ENCODE measurements around the gene HOXB8.

Gene HOXB8

GRCh38 chr17:48608494-48608834 lies 6.6 kb downstream of the HOXB8 start:
- H3K9me3 ChIP-seq: no peaks in the 10 kb centered on the region
- no peaks in the 10 kb centered on the region for H3K36me3 ChIP-seq
- peaks cover 97% of the 10 kb centered on the region for H3K27me3 ChIP-seq
- DNase-seq: no peak
- no peak overlapping the region for H3K4me3 ChIP-seq (ENCODE audit: low read depth, low read length)
- H3K4me1 ChIP-seq: no peaks in the 10 kb centered on the region
- TF ChIP-seq CTCF (IDR thresholded peaks at IDR 0.05; ENCODE audit: low read depth, low read length): no peak

- H3K9me3 ChIP-seq: no peaks in the 10 kb centered on the region
- peaks cover 99% of the 10 kb centered on the region for H3K27me3 ChIP-seq
- no peak for TF ChIP-seq CTCF (IDR thresholded peaks at IDR 0.05; ENCODE audit: low read depth, low read length)
- DNase-seq: no peak
- no peaks in the 10 kb centered on the region for H3K4me1 ChIP-seq
- no peak overlapping the region for H3K4me3 ChIP-seq (ENCODE audit: low read depth, low read length)
- no peaks in the 10 kb centered on the region for H3K36me3 ChIP-seq
These were observed 8.0 kb downstream of the HOXB8 start for GRCh38 chr17:48606892-48607614.

DNA sequence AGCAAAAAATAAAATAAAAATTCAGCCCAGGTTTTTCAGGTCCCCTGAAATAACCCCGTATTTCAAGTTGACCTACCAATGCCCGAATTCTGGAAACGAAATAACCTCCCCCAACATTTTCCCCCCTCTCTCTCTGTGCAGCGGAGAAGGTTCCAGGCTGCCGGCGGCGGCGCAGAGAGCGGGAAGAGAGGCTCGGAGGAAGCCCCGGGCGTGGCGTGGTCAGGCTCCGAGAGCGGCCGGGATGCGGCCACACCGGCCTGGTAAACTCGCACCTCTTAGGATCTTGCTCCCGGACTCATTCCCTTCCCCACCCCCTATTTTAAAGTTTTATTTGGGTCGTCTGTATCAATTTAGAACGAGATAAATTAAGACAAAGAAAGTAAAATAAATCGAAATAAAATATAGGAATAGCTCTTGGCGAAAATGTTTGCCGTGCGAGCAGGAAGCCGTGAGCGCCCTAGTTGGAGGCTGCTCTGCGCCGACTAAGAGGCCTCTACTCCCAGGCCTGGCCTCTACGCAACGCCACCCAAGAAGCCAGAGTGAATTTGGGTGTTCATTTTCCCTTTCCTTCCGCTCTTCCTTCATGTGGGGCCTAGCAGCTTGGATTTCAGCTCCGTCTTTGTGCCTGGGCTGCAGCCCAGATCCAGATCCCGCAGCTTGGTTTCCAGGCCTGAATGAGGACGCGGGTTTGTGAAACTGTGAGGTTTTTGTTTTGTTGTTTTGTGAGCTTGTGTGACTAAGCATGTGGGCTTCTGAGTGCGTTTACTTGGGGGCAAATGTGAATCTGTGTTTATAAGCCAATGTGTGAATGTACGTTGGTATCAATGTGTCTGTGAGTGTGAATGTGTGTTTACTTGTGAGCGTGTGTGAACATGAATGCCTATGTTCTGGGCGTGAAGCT lies 8.9 kb downstream of the HOXB8 start:
- Histone ChIP-seq H3K4me1 (no peaks in the 10 kb centered on the region), H3K36me3 (no peaks in the 10 kb centered on the region), H3K4me3 (ENCODE audit: low read depth, low read length) (no peak overlapping the region), H3K27me3 (peaks cover 100% of the 10 kb centered on the region), H3K9me3 (no peaks in the 10 kb centered on the region)
- DNase-seq: no peak
- no peak for TF ChIP-seq CTCF (IDR thresholded peaks at IDR 0.05; ENCODE audit: low read depth, low read length)

- Histone ChIP-seq H3K9me3 (no peaks in the 10 kb centered on the region), H3K27me3 (peaks cover 100% of the 10 kb centered on the region), H3K4me3 (ENCODE audit: low read depth, low read length) (no peak overlapping the region), H3K4me1 (no peaks in the 10 kb centered on the region), H3K36me3 (no peaks in the 10 kb centered on the region)
- no peak for TF ChIP-seq CTCF (IDR thresholded peaks at IDR 0.05; ENCODE audit: low read depth, low read length)
- DNase-seq: no peak
These were observed 9.6 kb downstream of the HOXB8 start for GRCh38 chr17:48605409-48605919.

DNA sequence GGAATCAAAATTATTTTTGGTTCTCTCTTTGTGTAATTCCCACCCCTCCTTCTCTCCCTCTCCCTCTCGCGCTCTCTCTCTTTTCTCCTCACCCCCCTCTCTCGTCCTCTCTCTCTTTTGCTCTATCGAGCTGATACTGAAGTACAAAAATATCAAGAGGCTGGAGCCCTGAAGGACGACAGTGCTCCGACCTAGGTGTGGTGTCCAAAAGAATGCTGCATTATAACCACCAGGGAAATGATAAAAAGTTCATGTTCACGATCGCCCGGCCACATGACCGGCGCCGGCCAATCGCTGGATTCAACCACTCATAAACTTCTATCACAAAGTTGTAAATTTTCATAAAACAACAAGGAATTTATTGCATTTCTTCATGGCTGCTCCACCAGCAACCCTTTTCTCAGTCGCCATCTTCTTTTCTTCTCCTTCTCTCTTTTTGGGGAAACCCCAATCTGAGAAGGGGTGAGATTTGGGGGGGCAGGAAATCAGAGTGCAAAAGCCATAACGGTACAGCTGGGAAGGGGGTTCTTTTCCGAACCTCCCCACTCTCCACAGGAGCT lies 10.2 kb downstream of the HOXB8 start, which contains the start of gene HOXB6:
Gene HOXB6 (minus strand): TSS at position 217 of the 560 bp plus-strand sequence. CDS start 6,836 bp downstream, outside the sequence.
- peaks cover 100% of the 10 kb centered on the region for H3K27me3 ChIP-seq
- no peak for DNase-seq
- H3K4me1 ChIP-seq: no peaks in the 10 kb centered on the region
- no peak for TF ChIP-seq CTCF (IDR thresholded peaks at IDR 0.05; ENCODE audit: low read depth, low read length)
- H3K36me3 ChIP-seq: no peaks in the 10 kb centered on the region
- H3K9me3 ChIP-seq: no peaks in the 10 kb centered on the region
- H3K4me3 ChIP-seq (ENCODE audit: low read depth, low read length): no peak within 1 kb of the TSS
